Activated naive CD4-positive, alpha-beta T cell treated with anti-CD3 and anti-CD28 coated beads for 36 hours (primary cell): ENCODE measurements around the gene MME. TPM values are rescaled to one million over a fixed set of nuclear protein-coding genes. Genes with fewer than 3 reads are reported as not detected.

Experiments used
- CTCF ChIA-PET: fragments of 350-600 bp; sonication (Branson Sonifier 250); formaldehyde crosslinking; loops from one replicate; lab custom pipeline; 2021; ENCODE audit warnings: antibody characterized with exemption; lab: Charles Lee
- DNase-seq: peaks from one replicate; pipeline ENCODE4 v3.0.0-alpha.2; 2020
- H3K27ac Mint-ChIP-seq: one replicate; pipeline ENCODE4 v1.8.0; 2021; ENCODE audit warnings: mild to moderate bottlenecking, mixed read lengths
- H3K27me3 Mint-ChIP-seq: one replicate; pipeline ENCODE4 v1.8.0; 2021; ENCODE audit warnings: low read depth, mixed read lengths
- H3K36me3 Mint-ChIP-seq: one replicate; pipeline ENCODE4 v1.8.0; 2021; ENCODE audit warnings: low read depth, mixed read lengths
- H3K4me1 Mint-ChIP-seq: one replicate; pipeline ENCODE4 v1.8.0; 2021; ENCODE audit warnings: low read depth, mixed read lengths
- H3K4me3 Mint-ChIP-seq: one replicate; pipeline ENCODE4 v1.8.0; 2021; ENCODE audit warnings: mild to moderate bottlenecking, moderate library complexity, mixed read lengths
- H3K9me3 Mint-ChIP-seq: one replicate; pipeline ENCODE4 v1.8.0; 2021; ENCODE audit warnings: mixed read lengths
- intact Hi-C: fragments of 100-400 bp; cut with micrococcal nuclease; formaldehyde crosslinking; loops from one replicate; pipeline ENCODE4 v1.15.1; 2023
- total RNA-seq, 2 experiments: library from RNA; stranded (reverse); gene quantifications; one replicate each; pipeline ENCODE4 v1.2.3, GENCODE V29; 2021

The MME gene
- total RNA-seq, 2 experiments from 2014 or later, result not detected

- intact Hi-C loops, result no loop called here
- no peaks in the 10 kb centered on the region for H3K27me3 Mint-ChIP-seq
- CTCF ChIA-PET, result no interaction called here
- DNase-seq, result no peak
- H3K9me3 Mint-ChIP-seq, result no peaks in the 10 kb centered on the region
- H3K36me3 Mint-ChIP-seq, result no peaks in the 10 kb centered on the region
- H3K4me1 Mint-ChIP-seq, result no peaks in the 10 kb centered on the region
- H3K4me3 Mint-ChIP-seq, result no peak overlapping the region
- H3K27ac Mint-ChIP-seq, result no peak overlapping the region
Observed at GRCh38 chr3:155161640-155162292, 81.6 kb downstream of the MME start.

DNA sequence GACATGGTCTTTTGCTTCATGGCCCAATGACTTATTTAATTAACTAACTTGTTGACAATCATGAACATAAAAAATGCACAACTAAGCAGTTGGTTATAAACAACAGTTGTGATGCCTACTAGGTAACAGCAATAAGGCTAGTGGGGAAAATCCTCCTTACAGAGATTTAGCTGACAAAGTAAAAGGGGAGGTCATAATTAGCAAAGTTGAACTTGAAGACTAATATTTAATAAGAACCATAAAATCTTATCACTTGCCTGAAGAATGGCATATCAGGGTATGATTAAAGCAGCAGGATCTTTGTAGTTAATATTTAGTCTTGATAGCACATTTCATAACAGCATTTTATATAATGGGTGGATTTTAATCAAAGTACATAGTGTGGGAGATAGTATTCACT lies 84.2 kb downstream of the MME start:
- H3K4me3 Mint-ChIP-seq, result no peak overlapping the region
- CTCF ChIA-PET, result no interaction called here
- no peaks in the 10 kb centered on the region for H3K27me3 Mint-ChIP-seq
- H3K36me3 Mint-ChIP-seq, result no peaks in the 10 kb centered on the region
- DNase-seq, result no peak
- no peaks in the 10 kb centered on the region for H3K4me1 Mint-ChIP-seq
- peaks cover under 1% of the 10 kb centered on the region for H3K9me3 Mint-ChIP-seq
- intact Hi-C loops, result no loop called here
- H3K27ac Mint-ChIP-seq, result no peak overlapping the region

DNA sequence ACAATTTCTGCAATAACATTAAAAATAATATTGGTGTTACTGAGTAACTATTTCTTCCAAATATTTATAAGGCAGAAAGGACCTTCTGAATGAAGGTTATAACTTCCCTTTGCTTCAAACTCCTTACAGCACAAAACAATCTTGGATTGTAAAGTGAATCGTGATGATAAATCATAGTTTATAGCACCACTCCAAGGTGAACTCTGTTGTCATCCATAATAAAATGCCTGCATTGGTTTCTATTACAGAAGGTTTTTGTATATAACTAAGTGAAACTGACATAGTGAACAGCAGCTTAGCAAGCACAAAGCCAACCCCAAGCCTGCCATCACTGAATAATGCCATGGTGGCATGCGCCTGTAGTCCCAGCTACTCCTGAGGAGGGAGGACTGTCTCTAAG lies 86.3 kb downstream of the MME start:
- DNase-seq, result no peak
- H3K4me1 Mint-ChIP-seq, result no peaks in the 10 kb centered on the region
- peaks cover 1% of the 10 kb centered on the region for H3K9me3 Mint-ChIP-seq
- CTCF ChIA-PET, result no interaction called here
- no peak overlapping the region for H3K27ac Mint-ChIP-seq
- H3K36me3 Mint-ChIP-seq, result no peaks in the 10 kb centered on the region
- H3K27me3 Mint-ChIP-seq, result no peaks in the 10 kb centered on the region
- intact Hi-C loops, result no loop called here
- no peak overlapping the region for H3K4me3 Mint-ChIP-seq

DNA sequence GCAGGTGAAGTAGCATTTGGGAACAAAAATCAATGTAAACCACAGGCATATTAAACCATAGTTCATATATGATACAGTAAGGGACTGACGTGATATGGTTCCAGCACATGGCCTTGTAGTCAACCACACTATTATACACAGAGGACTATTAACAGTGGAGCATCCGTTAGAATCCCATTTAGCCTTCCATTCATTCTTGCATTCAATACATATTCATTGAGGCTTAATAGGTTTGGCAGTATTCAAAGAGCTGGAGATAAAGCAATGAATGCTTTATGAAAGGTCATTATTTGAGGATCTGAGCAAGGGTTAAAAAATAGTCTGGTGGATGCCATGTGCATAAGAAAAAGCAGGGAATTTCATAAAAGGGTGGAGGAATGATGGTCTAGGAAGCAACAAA lies 89.1 kb downstream of the MME start:
- no peaks in the 10 kb centered on the region for H3K36me3 Mint-ChIP-seq
- no peaks in the 10 kb centered on the region for H3K4me1 Mint-ChIP-seq
- peaks cover 1% of the 10 kb centered on the region for H3K9me3 Mint-ChIP-seq
- CTCF ChIA-PET, result no interaction called here
- DNase-seq, result no peak
- intact Hi-C loops, result no loop called here
- H3K4me3 Mint-ChIP-seq, result no peak overlapping the region
- no peaks in the 10 kb centered on the region for H3K27me3 Mint-ChIP-seq
- no peak overlapping the region for H3K27ac Mint-ChIP-seq

GRCh38 chr3:155173771-155174170 lies 93.7 kb downstream of the MME start:
- no peaks in the 10 kb centered on the region for H3K36me3 Mint-ChIP-seq
- no peaks in the 10 kb centered on the region for H3K4me1 Mint-ChIP-seq
- no peak for DNase-seq
- H3K9me3 Mint-ChIP-seq, result peaks cover 1% of the 10 kb centered on the region
- CTCF ChIA-PET, result interaction anchor here (0.6 kb wide), 1 partner anchor 304 kb away, joined by 4 read pairs; no protein-coding TSS in a partner anchor
- no peak overlapping the region for H3K27ac Mint-ChIP-seq
- intact Hi-C loops, result no loop called here
- H3K27me3 Mint-ChIP-seq, result no peaks in the 10 kb centered on the region
- no peak overlapping the region for H3K4me3 Mint-ChIP-seq

DNA sequence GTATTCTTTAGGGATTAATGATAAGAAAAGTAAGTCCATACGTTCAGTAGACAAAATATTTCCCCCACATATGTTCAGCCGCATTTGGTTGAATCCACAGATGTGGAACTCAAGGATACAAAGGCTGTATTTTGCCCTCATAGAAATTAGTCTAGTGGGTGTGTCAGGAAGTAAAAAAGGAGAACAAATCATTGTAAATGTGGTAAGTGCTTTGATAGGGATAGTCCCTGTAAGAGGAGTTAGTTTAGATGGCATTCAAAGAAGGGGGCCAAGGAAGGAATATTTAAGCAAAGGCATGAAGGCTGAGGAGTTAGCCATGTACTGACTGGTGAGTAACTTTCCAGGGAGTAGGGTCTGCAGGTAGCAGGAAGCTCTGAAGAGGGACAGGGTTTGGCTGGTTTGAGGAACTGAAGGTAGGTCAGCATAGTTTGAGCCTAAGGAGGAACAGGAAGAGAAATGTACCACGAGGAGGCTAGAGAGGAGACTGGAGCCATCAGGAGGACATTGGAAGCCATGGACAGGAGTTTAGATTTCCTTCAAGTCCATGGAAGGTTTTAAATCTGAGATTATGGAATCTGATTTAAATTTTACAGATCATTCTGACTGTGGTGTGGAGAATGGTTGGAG lies 98.8 kb downstream of the MME start:
- H3K27me3 Mint-ChIP-seq, result no peaks in the 10 kb centered on the region
- CTCF ChIA-PET, result no interaction called here
- H3K36me3 Mint-ChIP-seq, result no peaks in the 10 kb centered on the region
- DNase-seq, result no peak
- H3K9me3 Mint-ChIP-seq, result no peaks in the 10 kb centered on the region
- H3K4me3 Mint-ChIP-seq, result no peak overlapping the region
- intact Hi-C loops, result no loop called here
- H3K27ac Mint-ChIP-seq, result no peak overlapping the region
- no peaks in the 10 kb centered on the region for H3K4me1 Mint-ChIP-seq

DNA sequence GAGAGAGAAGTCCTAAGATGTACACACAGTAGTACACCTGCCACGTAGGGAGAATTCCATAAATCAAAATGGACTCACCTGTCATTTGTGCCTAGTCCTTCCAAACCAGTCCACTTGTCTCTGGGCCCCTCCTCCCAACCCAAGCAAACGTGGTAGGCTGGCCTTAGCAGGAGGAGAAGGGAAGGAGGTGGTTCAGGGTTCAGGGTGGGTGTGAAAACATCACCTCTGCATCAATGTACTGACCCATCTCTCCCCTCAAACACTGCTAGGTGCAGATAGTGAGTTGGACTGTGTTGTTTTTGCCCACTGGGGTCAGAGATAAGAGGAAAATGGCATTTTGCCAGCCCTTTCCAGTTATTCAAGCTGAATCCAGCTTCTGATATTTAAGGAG lies 99.3 kb downstream of the MME start:
- Mint-ChIP-seq H3K4me3 (no peak overlapping the region), H3K4me1 (no peaks in the 10 kb centered on the region), H3K27me3 (no peaks in the 10 kb centered on the region), H3K36me3 (no peaks in the 10 kb centered on the region), H3K9me3 (no peaks in the 10 kb centered on the region), H3K27ac (no peak overlapping the region)
- intact Hi-C loops, result no loop called here
- CTCF ChIA-PET, result no interaction called here
- DNase-seq, result no peak

DNA sequence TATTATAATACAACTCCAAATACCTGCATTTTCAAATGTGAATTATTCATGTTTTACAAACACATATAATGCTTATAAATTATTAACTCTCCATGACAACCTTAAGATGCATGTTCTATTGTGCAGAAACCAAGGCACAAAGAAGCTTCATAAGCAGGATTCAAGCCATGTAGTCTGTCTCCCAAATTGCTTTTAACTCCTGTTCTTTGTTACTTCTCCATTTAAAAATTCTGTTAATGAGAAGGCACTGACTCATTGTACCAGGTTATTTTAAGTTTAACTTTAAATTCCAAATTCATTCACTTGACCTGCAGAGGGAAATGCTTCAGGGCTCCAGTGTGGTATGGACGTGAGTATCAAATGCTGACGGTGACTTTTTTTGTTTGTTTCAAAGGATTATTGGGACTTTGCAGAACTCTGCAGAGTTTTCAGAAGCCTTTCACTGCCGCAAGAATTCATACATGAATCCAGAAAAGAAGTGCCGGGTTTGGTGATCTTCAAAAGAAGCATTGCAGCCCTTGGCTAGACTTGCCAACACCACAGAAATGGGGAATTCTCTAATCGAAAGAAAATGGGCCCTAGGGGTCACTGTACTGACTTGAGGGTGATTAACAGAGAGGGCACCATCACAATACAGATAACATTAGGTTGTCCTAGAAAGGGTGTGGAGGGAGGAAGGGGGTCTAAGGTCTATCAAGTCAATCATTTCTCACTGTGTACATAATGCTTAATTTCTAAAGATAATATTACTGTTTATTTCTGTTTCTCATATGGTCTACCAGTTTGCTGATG lies 100.0 kb downstream of the MME start:
- H3K9me3 Mint-ChIP-seq, result no peaks in the 10 kb centered on the region
- no peaks in the 10 kb centered on the region for H3K4me1 Mint-ChIP-seq
- H3K27me3 Mint-ChIP-seq, result no peaks in the 10 kb centered on the region
- CTCF ChIA-PET, result no interaction called here
- no peak overlapping the region for H3K27ac Mint-ChIP-seq
- intact Hi-C loops, result no loop called here
- H3K36me3 Mint-ChIP-seq, result no peaks in the 10 kb centered on the region
- H3K4me3 Mint-ChIP-seq, result no peak overlapping the region
- DNase-seq, result no peak

GRCh38 chr3:155182467-155182866 lies 102.3 kb downstream of the MME start:
- Mint-ChIP-seq H3K9me3 (no peaks in the 10 kb centered on the region), H3K36me3 (no peaks in the 10 kb centered on the region), H3K27ac (no peak overlapping the region), H3K27me3 (no peaks in the 10 kb centered on the region), H3K4me3 (no peak overlapping the region), H3K4me1 (no peaks in the 10 kb centered on the region)
- CTCF ChIA-PET, result no interaction called here
- no peak for DNase-seq
- intact Hi-C loops, result no loop called here

DNA sequence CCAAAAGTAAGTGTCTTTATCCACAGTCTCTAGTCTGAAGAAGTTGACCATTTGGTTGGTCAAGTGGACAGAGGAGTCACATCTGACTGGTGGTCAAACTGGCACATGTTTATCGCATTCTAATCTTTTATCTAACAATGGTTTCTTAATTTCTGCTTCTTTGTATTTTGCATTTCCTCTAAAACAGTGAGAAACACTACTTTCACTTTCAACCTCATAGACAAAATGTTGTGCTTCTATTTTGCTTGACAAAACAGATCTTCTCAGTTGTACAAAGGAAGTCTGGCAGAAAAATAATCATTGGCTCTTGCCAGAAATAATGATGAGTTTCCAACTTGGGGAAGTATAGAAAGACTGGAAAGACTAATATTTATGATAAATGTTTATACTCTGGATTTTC lies 103.9 kb downstream of the MME start:
- Mint-ChIP-seq H3K4me1 (no peaks in the 10 kb centered on the region), H3K4me3 (no peak overlapping the region), H3K36me3 (no peaks in the 10 kb centered on the region), H3K27ac (no peak overlapping the region), H3K9me3 (no peaks in the 10 kb centered on the region), H3K27me3 (no peaks in the 10 kb centered on the region)
- intact Hi-C loops, result no loop called here
- CTCF ChIA-PET, result no interaction called here
- no peak for DNase-seq

DNA sequence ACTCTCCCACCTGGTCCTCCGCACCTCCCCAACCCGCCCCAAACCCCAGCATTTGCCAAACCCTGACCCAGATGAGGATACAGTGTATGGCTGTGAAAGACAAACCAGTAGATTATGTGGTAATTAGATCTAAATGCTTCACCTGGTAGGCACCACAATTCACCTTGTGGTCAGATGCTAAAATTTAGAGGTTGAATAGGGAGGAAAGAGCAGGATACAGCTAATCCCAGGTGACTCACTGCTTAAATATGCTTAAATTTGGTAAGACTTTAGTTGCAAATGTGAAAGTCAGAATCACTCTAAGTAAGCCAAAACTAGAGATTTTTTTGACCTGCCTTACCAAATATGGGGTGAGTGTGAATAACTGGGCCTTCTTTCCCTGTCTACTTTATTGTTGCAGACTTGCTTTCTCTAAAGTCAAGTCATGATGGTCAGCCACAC lies 105.5 kb downstream of the MME start:
- H3K27me3 Mint-ChIP-seq, result no peaks in the 10 kb centered on the region
- CTCF ChIA-PET, result no interaction called here

DNA sequence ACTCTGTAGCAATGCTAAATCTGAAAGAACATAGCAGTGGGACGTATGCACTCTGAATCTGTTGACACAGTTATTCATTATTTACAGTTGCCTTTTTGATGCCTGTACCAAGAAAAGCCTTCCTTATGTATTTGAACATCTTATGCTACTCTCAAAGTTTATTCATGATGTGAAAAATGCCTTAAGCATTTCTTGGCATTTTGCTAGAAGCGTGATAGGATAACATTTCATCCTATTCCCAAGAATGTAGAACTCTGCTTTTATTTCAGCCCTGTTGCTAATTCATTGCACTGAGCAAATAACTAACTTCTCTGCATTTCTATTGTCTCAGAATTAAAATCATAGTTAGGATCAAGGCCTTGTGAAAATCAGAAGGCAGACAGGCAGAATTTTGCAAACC lies 107.9 kb downstream of the MME start:
- no peaks in the 10 kb centered on the region for H3K36me3 Mint-ChIP-seq
- no peaks in the 10 kb centered on the region for H3K4me1 Mint-ChIP-seq
- H3K27me3 Mint-ChIP-seq, result no peaks in the 10 kb centered on the region

More for the DNA sequence above, 105.5 kb downstream of the MME start:
- no peak overlapping the region for H3K27ac Mint-ChIP-seq
- H3K4me3 Mint-ChIP-seq, result no peak overlapping the region
- H3K9me3 Mint-ChIP-seq, result no peaks in the 10 kb centered on the region
- no peak for DNase-seq
- H3K36me3 Mint-ChIP-seq, result no peaks in the 10 kb centered on the region
- intact Hi-C loops, result no loop called here
- H3K4me1 Mint-ChIP-seq, result no peaks in the 10 kb centered on the region

GRCh38 chr3:155189478-155189877 lies 109.4 kb downstream of the MME start:
- no peak for DNase-seq
- CTCF ChIA-PET, result no interaction called here
- H3K36me3 Mint-ChIP-seq, result no peaks in the 10 kb centered on the region
- intact Hi-C loops, result no loop called here
- H3K27me3 Mint-ChIP-seq, result no peaks in the 10 kb centered on the region
- H3K27ac Mint-ChIP-seq, result no peak overlapping the region
- H3K9me3 Mint-ChIP-seq, result no peaks in the 10 kb centered on the region
- H3K4me3 Mint-ChIP-seq, result no peak overlapping the region
- H3K4me1 Mint-ChIP-seq, result no peaks in the 10 kb centered on the region

More for the DNA sequence above, 107.9 kb downstream of the MME start:
- no peak overlapping the region for H3K4me3 Mint-ChIP-seq
- H3K27ac Mint-ChIP-seq, result no peak overlapping the region
- CTCF ChIA-PET, result no interaction called here
- H3K9me3 Mint-ChIP-seq, result no peaks in the 10 kb centered on the region
- no peak for DNase-seq
- intact Hi-C loops, result no loop called here
